AG20443 (cell line): ENCODE results near the gene GASK1A.

Experiments
- DNase-seq: peaks from one replicate; pipeline ENCODE4 v3.0.0; 2012; ENCODE audit warnings: low spot score, mixed read lengths

GASK1A gene

GRCh38 chr3:43090238-43090637 lies 111.1 kb downstream of the GASK1A start:
- DNase-seq: no peak

- no peak for DNase-seq
Observed at GRCh38 chr3:43091481-43091880, 112.4 kb downstream of the GASK1A start.

- DNase-seq: no peak
Observed at GRCh38 chr3:43093006-43093405, 113.9 kb downstream of the GASK1A start.

GRCh38 chr3:43093974-43094373 lies 114.9 kb downstream of the GASK1A start:
- no peak for DNase-seq

- DNase-seq: no peak
Observed at GRCh38 chr3:43094381-43094780, 115.3 kb downstream of the GASK1A start.

- no peak for DNase-seq
Observed at GRCh38 chr3:43094851-43095250, 115.7 kb downstream of the GASK1A start.

GRCh38 chr3:43095370-43095769 lies 116.3 kb downstream of the GASK1A start:
- no peak for DNase-seq

- DNase-seq: no peak
Observed at GRCh38 chr3:43096761-43097160, 117.7 kb downstream of the GASK1A start.

- DNase-seq: no peak
Observed at GRCh38 chr3:43097400-43098080, 118.4 kb downstream of the GASK1A start.

- DNase-seq: no peak
Observed at GRCh38 chr3:43098761-43099160, 119.7 kb downstream of the GASK1A start.

- no peak for DNase-seq
Observed at GRCh38 chr3:43102773-43103480, 123.8 kb downstream of the GASK1A start.

- DNase-seq: no peak
Observed at GRCh38 chr3:43104039-43104438, 124.9 kb downstream of the GASK1A start.

- no peak for DNase-seq
Observed at GRCh38 chr3:43104660-43105595, 125.8 kb downstream of the GASK1A start.

- peak; percentile 100 for DNase-seq
Observed at GRCh38 chr3:43105596-43106292, 126.6 kb downstream of the GASK1A start, which contains the start of gene POMGNT2. Gene POMGNT2 (minus strand): TSS chr3:43106079. CDS start chr3:43081431, 24,648 bp downstream.

GRCh38 chr3:43106293-43106628 lies 127.2 kb downstream of the GASK1A start:
- no peak for DNase-seq
